Measurements from ENCODE around the gene TRMT112.

The TRMT112 gene

DNA sequence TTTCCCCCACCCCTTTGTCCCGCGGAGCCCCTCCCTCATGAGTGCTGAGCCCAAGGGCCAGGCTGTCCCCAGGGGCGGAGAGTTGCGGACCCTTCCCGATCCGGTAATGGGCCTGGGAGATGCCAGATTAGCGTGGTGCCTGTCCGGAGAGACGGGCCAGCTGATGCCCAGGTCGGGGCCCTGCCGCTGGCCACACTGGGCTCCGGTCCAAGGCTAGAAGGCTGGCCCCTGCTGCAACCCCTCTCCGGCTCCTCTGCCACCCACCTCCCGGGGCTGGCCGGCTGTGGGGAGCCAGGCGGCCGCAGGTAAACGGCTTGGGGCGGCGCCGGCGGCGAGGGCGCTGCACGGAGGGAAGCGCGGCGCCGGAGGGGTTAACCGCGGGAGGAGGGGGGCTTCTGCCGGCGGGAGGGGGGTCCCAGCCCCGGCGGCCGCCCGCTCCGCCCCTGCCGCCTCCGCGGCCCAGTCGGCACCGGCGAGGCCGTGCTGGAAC lies 26.1 kb downstream of the TRMT112 start, which contains the start of gene KCNK4:
Gene KCNK4 (plus strand): TSS at position 41 of the 490 bp plus-strand sequence. CDS start 1,717 bp downstream, outside the sequence.
- DNase-seq: no peak

DNA sequence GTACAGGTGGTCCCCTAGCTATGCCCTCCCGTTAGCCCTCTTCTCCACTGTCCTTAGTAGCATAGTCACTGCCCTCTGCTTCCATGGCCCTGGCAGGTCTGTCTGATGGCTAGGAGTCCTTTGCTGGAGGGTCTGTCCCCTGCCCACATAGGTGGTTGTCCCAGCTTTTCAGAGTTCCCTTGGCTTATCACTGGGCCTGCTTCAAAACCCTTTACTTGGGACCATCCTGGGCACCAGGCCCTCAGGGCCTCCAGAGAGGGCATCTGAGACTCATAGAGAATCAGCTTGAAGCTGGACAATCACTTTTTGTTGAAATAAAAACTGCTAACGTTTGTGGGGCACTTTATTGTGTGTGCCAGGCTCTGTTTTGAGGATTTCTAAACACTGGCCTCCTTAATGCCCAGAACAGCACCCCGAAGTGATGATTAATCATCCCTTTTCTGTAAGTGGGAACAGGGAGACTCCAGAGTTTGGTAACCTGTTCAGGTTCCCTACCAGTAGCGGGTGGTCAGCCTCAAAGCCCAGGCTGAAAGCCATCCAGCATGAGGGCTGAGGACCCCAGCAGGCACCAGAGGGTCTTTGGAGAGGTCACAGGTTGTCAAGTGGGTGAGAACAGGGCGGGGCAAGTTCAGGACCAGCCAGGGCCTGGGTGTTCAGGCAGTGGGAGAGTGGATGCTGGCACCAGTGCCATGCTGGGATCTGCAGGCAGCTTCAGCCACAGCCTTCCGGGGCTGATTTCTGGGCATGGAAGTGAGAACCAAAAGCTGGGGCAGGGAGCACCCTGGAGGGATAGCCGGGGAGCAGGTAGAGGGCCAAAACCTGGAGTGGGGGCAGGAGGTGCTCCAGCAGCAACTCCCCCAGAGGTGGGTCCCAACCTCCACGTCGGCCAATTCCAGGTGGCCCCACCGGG lies 26.8 kb downstream of the TRMT112 start:
- no peak for DNase-seq

DNA sequence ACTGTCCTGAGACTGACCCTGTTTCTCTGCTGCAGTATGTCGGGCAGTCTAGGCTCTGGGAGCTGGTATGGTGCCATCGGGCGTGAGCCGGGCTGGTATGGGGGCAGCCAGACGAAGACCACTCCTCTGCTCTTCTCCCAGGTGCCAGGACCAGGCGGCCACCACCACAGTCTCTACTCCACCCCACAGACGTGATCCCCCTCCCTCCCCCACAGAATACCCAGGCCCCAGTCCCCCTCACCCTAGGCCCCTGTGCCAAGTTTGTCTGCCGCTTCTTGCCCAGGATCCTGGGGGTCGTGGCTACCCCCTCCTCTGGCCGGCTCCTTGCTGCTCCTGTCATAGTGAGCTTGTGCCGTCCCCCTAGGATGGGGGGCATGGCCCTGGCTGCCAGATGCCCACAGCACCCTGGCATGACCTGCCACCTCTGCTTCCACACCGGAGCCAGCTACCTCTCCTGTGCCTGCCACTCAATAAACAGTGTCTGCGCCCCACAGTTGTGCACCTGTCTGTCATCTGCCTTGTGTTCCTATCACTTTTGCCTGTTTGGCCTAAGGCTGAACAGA lies 28.3 kb downstream of the TRMT112 start:
- no peak for DNase-seq

DNA sequence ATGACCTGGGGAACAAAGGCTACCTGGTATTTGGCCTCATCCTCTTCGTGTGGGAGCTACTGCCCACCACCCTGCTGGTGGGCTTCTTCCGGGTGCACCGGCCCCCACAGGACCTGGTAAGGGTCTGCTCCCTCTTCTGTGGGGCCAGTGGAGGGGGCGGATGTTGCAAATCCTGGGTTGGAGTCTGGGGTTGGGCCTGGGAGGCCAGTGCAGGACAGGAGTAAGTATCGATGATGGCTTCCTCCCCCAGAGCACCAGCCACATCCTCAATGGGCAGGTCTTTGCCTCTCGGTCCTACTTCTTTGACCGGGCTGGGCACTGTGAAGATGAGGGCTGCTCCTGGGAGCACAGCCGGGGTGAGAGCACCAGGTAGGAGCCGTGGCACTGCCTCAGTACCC lies 29.0 kb downstream of the TRMT112 start:
- DNase-seq: no peak

DNA sequence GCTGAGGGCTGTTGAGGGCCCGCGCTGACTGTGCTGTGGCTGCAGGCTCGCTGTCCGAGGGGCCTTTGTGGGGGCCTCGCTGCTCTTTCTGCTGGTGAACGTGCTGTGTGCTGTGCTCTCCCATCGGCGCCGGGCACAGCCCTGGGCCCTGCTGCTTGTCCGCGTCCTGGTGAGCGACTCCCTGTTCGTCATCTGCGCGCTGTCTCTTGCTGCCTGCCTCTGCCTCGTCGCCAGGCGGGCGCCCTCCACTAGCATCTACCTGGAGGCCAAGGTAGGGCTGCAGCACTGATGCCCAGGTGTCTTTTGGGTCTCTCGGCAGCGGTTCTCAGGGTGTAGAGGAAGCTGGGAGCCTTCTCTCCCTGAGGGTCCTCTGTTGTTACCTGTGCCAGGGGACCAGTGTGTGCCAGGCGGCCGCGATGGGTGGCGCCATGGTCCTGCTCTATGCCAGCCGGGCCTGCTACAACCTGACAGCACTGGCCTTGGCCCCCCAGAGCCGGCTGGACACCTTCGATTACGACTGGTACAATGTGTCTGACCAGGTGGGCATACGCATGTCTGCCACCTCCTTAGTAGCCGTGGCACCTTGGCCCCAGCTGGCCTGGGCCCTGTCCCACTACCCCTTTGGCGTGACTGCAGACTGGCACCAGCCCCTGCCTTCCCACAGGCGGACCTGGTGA lies 29.5 kb downstream of the TRMT112 start:
- DNase-seq: no peak

DNA sequence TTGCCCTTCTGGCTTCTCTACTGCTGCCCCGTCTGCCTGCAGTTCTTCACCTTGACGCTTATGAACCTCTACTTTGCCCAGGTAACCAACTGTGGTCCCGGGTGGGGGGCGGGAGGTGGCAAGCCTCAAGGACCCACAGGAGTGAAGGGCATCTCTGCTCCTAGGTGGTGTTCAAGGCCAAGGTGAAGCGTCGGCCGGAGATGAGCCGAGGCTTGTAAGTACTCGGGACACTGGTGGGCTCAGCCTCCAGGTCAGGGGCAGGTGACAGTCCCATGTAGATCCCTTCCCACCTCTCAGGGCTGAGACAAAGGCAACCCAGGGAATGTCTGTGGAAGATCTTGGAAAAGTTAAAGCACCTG lies 30.6 kb downstream of the TRMT112 start:
- DNase-seq: no peak

DNA sequence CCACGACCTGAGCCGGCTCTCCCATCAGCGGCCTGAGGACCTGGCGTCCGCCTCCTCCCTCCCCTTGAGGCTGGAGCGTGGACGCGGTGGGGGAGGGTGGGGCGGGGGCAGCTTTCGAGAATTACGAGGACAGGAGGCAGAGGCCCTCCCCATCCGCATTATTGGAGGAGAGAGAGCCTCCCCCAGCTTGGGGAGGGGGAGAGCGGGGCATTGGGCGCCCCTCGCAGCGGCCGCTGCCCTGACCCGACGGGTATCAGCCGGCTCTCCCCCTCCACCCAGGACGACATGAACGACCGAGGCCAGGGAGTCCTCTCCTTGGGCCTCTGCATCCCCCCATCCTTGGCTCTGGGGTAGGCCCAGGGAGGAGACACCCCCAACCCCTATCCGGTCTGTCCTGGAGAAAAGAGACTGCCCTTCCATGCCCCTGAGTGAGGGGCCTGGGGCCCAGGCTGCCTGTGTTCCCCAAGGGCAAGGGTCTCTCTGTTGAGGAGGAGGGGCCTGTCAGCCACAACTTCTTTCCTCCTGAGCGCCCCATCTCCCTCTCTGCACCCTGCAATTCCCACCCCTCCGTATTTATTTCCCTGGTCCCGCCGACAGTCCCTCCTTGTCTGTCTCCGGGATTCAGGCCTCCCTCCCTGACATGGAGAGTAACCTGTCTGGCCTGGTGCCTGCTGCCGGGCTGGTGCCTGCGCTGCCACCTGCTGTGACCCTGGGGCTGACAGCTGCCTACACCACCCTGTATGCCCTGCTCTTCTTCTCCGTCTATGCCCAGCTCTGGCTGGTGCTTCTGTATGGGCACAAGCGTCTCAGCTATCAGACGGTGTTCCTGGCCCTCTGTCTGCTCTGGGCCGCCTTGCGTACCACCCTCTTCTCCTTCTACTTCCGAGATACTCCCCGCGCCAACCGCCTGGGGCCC lies 31.2 kb downstream of the TRMT112 start:
- no peak for DNase-seq

DNA sequence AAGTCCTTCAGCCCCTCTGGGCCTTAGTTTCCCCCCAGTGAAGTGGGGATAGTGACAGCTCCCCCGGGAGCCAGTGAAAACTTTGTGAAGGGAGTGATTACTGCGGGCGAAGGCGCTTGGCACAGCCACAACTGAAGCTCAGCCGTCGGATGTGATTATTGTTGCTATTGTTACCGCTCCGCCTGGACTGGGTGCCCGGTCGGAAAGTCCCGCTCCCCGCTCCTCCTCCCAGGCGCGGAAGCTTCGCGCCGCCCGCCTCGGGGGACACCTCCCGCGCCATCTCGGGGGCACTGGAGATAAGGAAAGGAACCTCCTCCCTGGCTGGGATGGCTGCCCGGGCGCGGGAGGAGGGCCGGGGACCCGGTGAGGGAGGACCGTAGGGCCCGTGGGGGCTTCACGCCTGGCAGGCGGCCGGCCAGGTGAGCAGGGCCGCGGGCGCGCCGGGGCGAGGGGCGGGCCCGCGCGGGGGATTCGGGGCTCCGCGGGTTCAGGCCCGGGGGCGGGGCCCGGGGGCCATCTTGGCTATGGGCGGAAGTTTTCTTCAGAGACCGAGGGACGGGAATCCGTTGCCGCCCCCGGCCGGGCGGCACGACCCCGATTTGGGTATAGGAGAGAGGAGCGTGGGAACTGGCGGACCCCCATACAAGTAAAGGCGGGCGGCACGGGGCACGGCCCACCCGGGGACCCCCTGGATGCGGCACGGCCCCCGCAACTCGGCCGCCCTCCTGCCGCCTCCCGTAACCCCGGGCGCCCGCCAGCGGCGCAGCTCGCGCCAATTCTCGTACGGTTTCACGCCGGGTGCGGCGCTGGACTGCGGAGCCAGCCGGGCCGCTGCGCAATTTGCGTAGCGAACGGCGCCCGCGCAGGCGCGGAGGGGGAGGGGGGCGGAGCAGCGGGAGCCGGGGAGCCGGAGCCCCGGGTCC lies 32.1 kb downstream of the TRMT112 start, which contains the start of gene GPR137:
Gene GPR137 (plus strand): TSS at position 887 of the 923 bp plus-strand sequence. CDS start 677 bp downstream, outside the sequence.
- peak; percentile 67 for DNase-seq

DNA sequence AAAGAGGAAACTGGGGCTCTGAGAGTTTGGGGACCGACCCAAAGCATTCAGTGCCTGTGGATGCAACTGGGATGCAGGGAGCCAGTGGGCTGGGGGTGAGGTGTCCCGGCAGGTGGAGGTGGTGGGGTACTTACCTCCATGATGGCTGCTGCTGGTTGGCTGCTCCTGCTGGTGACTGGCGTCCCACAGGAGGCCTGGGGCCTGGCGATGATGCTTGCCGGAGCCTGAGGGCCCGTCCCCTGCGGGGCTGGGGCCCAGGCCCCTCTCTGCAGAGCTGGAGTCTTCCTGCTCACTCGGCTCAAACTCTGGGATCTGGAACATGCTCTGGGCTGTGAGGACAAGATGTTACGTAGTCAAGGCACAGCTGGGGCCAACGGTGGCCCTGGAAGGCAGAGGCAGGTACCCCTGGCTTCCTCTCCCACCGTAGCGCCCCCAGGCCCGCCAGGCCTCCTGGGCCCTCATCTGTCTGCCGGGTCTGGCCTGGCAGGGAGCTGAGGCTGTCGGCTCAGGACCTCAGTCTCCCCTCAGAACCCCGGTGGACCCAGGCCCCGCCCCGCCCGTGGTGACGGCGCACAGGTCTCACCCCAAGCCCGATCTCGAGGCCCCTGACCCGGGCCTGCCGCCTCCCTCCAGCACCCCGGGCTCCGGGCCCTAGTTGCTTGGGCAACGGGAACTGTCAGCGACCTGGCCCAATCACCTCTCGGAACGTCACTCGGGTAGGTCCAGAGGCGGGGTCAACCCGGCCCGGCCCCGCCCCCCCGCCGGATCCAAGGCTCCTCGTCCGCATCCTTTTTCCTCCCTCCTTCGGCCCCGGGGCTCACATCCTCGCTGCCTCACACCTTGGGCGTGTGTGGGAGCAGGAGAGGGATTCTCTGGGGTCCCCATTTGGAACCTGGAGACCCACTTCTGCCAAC lies 33.1 kb downstream of the TRMT112 start, which contains the start of gene BAD:
Gene BAD (minus strand): TSS at position 618 of the 914 bp plus-strand sequence. CDS start 297 bp downstream, at position 321.
- DNase-seq: peak; percentile 90

DNA sequence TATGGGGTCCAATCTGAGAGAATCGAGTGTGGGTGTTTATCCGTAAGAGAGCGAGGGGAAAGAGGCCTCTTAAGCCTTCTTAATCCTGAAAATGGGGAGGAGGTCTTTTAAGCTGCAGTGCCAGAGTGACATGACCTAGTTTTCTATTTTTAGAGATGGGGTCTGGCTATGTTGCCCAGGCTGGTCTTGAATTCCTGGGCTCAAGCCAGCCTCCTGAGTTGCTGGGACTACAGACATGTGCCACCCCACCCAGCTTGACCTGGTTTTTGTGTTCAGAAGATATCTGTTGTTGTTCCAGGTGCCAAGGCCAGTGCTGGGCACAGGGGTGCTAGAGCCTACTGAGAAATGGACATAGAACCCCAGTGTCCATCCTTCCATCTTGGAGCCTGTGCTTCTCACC lies 34.3 kb downstream of the TRMT112 start:
- DNase-seq: no peak

DNA sequence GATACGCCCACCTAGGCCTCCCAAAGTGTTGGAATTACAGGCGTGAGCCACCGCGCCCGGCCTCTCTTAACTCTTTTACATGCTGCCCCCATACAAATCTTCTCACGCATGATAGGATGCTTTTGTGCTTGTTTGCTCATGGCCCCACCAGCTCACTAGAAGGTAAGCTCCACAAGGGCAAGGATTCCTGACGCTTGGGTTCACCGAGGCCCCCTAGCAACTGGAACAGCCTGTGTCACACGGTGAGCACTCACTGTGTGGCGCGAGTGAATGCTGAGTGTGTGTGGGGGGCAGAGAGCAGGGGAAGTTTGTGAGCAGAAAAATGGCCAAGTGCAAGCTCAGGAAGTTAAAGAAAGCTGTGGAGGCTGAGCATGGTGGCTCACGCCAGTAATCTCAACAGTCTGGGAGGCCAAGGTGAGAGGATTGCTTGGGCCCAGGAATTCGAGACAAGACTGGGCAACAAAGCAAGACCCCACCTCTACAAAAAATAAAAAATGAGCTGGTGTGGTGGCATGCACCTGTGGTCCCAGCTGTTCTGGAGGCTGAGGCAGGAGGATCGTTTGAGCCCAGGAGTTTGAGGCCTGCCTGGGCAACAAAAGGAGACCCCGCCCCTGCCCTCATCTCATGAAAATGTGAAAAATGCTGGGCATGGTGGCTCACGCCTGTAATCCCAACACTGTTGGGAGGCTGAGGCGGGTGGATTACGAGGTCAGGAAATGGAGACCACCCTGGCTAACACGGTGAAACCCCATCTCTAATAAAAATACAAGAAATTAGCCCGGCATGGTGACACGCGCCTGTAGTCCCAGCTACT lies 35.2 kb downstream of the TRMT112 start:
- DNase-seq: no peak

DNA sequence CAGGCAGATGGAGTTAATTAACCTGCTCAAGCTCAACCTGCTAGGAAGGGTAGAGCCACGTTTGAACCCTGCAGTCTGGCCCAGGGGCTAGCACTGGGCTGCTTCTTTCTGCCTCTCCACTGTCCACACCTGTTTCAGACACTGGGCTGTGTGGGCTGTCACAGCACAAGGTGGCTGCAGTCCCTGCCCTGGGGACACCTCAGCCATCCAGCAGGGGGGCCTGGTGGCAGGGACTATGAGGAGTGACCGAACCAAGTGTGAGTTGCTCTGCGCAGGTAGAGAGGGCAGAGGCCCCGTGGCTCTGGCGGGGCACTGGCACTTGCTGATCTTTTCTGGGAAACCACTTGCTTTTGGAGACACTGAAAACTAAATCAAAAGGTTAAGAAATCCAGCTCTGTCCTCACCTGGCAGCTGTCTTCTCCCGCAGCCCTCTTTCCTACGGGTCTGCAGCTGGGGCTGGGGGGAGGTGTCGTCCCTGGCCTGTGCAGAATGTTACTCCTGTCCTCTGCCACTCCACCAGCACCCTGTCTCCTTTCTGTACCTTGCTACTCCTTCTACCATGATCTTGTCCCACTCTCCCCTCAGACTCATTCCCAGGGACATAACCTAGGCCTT lies 38.7 kb downstream of the TRMT112 start:
- DNase-seq: no peak

DNA sequence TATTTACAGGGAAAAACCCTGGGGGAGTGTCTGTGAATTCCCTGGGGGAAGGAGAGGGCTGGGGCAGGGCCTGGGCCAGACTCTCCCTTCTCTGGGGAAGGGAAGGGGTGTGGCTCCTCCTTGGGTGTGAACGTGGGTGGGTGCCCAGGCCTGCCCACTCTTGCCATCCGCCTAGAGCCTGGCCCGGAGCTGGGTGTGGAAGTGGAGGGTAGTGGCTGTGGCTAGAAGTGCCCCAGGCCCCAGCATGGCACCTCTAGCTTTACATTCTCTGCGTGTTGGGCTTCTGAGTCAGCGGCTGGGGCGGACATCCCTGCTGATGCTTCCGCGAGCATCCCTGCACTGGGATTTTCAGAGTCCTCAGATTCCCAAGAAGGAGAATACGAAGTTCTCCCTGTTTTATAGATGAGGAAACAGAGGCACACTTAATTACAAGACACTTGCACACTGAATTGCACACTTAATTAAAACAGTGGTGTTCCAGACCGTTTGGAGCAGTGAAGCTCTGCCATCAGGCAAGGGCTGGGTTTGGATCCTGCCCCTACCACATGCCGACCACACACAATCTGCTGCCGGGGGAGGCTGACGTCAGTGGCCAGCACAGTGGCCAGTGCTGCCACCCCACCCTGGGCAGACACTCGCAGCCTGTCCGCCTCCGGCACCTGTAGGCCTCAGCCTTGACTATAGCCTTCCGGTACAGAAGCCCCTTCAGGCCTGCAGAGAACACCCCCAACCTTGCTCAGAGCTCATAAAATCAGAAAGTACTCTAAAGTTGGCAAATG lies 40.5 kb downstream of the TRMT112 start:
- no peak for DNase-seq

DNA sequence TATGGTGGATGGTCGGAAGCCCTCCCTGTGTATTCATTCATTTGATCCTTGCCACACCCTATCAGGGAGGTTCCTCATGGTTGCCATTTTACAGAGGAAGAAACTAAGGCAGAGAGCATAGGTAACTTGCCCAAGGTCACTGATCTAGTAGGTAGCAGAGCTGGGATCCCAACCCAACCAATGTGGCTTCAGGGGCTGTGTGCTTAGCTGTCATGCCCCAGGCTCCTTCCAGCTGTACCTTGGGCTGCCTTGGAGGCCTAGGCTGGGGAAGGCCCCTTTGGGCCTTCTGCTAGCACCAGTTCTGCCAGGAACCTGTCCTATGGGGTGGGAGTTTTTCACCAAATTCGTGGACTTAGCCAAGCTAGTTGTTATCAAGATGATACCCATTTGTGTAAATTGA lies 41.5 kb downstream of the TRMT112 start:
- DNase-seq: no peak

DNA sequence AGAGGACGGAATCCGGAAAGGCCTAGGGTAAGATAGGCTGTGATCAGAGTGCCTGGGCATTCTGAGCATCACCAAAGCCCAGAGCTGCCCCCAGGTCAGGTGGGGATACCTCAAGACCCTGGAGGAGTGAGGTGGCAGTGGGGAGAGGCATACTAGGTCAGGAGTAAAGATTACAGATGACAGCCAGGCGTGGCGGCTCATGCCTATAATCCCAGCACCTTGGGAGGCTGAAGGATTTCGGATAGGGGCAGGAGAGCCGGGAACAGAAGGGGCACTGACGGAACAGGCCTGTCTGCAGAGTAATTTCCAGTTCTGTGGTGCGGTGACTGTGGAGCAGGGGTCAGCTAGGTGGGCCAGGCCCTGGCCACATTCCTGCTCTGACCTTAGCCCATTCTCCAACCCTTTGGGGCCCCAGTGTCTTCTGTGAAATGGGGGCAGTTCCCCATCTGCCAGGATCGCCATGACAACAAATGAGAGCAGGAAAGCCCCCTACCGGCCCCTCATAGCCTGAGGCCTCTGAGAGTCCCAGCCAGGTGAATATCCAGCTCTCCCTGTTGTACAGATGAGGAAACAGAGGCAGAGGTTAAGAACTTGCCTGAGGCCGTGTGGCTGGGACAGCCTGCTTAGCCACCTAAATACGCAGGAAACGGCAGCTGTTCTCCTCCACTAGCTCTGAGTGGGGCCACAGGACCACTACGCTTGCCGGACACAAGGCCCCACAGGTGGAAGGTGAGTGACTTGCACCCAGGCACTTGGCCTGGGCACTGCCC lies 42.1 kb downstream of the TRMT112 start:
- no peak for DNase-seq

DNA sequence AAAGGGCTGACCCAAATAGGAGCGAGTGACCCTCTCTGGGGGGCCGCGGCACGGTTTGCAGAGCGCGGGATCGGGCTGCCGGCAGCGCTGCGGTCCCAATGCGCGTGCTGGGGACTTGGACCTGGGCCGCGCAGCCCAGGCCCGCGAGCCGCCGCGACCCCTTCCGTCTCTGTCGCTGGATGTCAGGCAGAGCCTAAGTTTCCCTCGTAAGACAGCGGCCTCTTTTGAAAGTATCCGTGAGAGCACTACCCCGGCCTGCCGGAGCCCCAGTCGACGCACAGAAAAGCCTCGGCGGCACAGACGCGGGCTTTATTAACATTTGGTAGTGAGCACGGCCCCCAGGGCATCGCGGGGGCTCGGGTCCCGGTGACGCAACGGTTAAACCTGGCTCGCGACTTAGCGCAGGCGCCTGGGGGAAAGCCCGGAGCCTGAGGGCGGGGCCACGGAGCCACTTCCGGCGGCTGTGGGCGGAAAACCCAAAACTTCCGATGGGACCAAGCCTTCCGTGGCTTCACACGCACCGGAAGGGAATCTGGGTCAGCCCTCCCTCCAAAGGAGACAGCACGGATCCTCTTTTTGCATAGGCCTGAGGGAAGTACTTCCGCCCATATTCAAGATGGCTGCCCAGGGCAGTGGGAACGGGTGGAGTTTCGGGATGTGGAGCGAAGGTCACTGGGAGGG lies 47.7 kb downstream of the TRMT112 start:
- DNase-seq: peak; percentile 100

All from fibroblast of skin of abdomen (primary cell).